Right cardiac atrium (tissue), 5 donors: ENCODE data around the gene SSBP2. TPM values are rescaled to one million over a fixed set of nuclear protein-coding genes. Genes with fewer than 3 reads are reported as not detected.
"Not testable (repeated sequence)": the region's sequence is repeated elsewhere in the genome, so short reads cannot be mapped to it uniquely, and the experiment has no call there.

Experiments
- ATAC-seq, 2 donors: fragments of 200-7000 bp; cut with Tn5 transposase; one replicate each; pipeline versions ENCODE4 v1.8.0 to v1.9.1; 2020; ENCODE audit warnings: moderate library complexity in 2 of 2, mild to moderate bottlenecking in 1 of 2
- DNase-seq, 3 donors: peaks; one replicate each; pipeline ENCODE4 v3.0.0-alpha.2; 2020
- H3K27ac ChIP-seq: one replicate; pipeline ENCODE4 v1.5.1; 2013; ENCODE audit warnings: mild to moderate bottlenecking, low read length, control low read depth, moderate library complexity
- H3K27me3 ChIP-seq: one replicate; pipeline ENCODE4 v1.6.1; 2013; ENCODE audit not compliant: control insufficient read depth, insufficient read depth
- H3K4me1 ChIP-seq: one replicate; pipeline ENCODE4 v1.6.1; 2013; ENCODE audit warnings: low read length; ENCODE audit not compliant: control insufficient read depth, insufficient read depth
- H3K4me3 ChIP-seq: one replicate; pipeline ENCODE4 v1.5.1; 2013; ENCODE audit warnings: low read length, control low read depth
- H3K9me3 ChIP-seq: one replicate; pipeline ENCODE4 v1.6.1; 2013; ENCODE audit warnings: low read length; ENCODE audit not compliant: control insufficient read depth
- WGBS: extraction: QIAGEN DNeasy Blood & Tissue Kit; methylation state at CpG from one replicate; pipeline ENCODE4 v1.1.7; 2013; 5-methylcytosine and 5-hydroxymethylcytosine counted together
- intact Hi-C, 4 donors: fragments of 100-400 bp; cut with DNase I; formaldehyde crosslinking; loops; one replicate each; pipeline versions ENCODE4 v1.11.0 to v1.14.0; 2022 to 2023
- polyA plus RNA-seq: library from polyadenylated mRNA; stranded (reverse); fragments of 200-250 nt; gene quantifications from one replicate; pipeline ENCODE4 v1.2.3, GENCODE V29; 2013
- total RNA-seq, 4 donors: library from RNA; stranded (reverse); fragmentation: NEBNext Ultra II Directional; extraction: Animal tissue kit (Norgen Biotek cat#: 25700); gene quantifications; one replicate each; pipeline ENCODE4 v1.2.1, GENCODE V29; 2021
- donor health status: healthy with polysubstance abuse.
- donor health status: DM: no; HTN: yes; CAD: no.
- donor health status: DM: no; HTN: no; CAD: no.
- donor health status: DM: no; HTN: yes; CAD: no; lungs with severe emphysema.
- donor health status: DM: yes; HTN: yes; CAD: no.

The SSBP2 gene
- total and polyA plus RNA-seq, 5 donors = 31.9 to 57.8 (median 51.5) TPM

GRCh38 chr5:81714076-81714475 is 36.8 kb downstream of the SSBP2 start:
- WGBS = 83% methylated on average over 2 of the region's 2 CpGs
- intact Hi-C loops, H3K4me1 ChIP-seq: not testable (repeated sequence)

GRCh38 chr5:81708889-81709288 is 42.0 kb downstream of the SSBP2 start:
- WGBS = 72% methylated on average over 1 of the region's 1 CpG
- ATAC-seq (no peak), DNase-seq (no peak)
- intact Hi-C loops = no loop called here
- Histone ChIP-seq H3K4me3 (no peak overlapping the region), H3K27me3 (no peaks in the 10 kb centered on the region), H3K27ac (no peak overlapping the region), H3K9me3 (no peaks in the 10 kb centered on the region), H3K4me1 (no peaks in the 10 kb centered on the region)

More at GRCh38 chr5:81714076-81714475, 36.8 kb downstream of the SSBP2 start:
- H3K4me3 ChIP-seq, H3K9me3 ChIP-seq, DNase-seq, ATAC-seq, H3K27ac ChIP-seq, H3K27me3 ChIP-seq: not testable (repeated sequence)

DNA sequence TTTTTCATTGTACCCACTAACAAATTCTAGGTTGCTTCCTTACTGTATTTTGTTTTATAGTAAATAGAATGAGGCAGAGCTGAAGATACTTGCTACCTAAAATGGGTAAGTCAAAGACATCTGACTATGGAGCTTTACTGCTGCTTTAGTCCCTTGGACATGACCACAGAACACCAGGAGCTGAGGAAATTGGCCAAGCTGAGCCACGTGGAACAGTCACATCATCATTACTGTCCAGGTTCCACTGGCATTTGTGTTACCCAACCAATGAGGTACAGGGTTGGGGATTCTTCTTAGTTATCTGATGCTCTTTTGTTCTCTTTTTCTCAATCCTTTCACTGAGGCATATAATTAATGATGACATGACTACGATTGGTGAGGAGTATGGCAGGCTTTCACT is 47.1 kb downstream of the SSBP2 start:
- intact Hi-C loops = no loop called here
- no peaks in the 10 kb centered on the region for H3K9me3 ChIP-seq
- H3K27me3 ChIP-seq = no peaks in the 10 kb centered on the region
- 89% methylated on average over 2 of the region's 2 CpGs for WGBS
- no peak overlapping the region for H3K4me3 ChIP-seq
- ATAC-seq = no peak
- no peak overlapping the region for H3K27ac ChIP-seq
- DNase-seq = no peak
- peaks cover 1% of the 10 kb centered on the region for H3K4me1 ChIP-seq

DNA sequence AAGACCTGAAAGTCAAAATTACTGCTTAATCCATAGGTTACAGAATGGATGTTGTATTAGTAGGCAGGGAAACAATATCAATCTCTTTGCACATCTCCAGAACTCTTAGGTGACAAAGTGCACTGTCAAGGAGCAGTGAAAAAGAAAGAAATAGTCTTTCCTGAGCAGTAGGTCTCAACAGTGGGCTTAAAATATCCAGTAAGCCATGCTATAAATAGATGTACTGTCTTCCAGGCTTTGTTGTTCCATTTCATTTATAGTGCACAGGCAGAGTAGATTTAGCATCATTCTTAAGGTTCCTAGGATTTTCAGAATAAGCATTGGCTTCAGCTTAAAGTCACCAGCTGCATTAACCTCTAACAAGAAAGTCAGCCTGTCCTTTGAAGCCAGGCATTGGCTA is 50.7 kb downstream of the SSBP2 start:
- Histone ChIP-seq H3K9me3 (no peaks in the 10 kb centered on the region), H3K27ac (no peak overlapping the region), H3K27me3 (no peaks in the 10 kb centered on the region), H3K4me1 (peaks cover 1% of the 10 kb centered on the region), H3K4me3 (no peak overlapping the region)
- intact Hi-C loops = no loop called here
- ATAC-seq (no peak), DNase-seq (no peak)

- intact Hi-C loops = no loop called here
Measured at GRCh38 chr5:81698813-81699212, 52.1 kb downstream of the SSBP2 start.

GRCh38 chr5:81696418-81697397 is 54.2 kb downstream of the SSBP2 start:
- no peaks in the 10 kb centered on the region for H3K9me3 ChIP-seq
- H3K27ac ChIP-seq = no peak overlapping the region
- WGBS = 75% methylated on average over 9 of the region's 9 CpGs
- intact Hi-C loops = no loop called here
- DNase-seq (no peak), ATAC-seq (no peak)
- H3K27me3 ChIP-seq = no peaks in the 10 kb centered on the region
- H3K4me3 ChIP-seq = no peak overlapping the region
- no peaks in the 10 kb centered on the region for H3K4me1 ChIP-seq

More at GRCh38 chr5:81698813-81699212, 52.1 kb downstream of the SSBP2 start:
- Histone ChIP-seq H3K9me3 (no peaks in the 10 kb centered on the region), H3K27ac (no peak overlapping the region), H3K27me3 (no peaks in the 10 kb centered on the region), H3K4me1 (peaks cover 1% of the 10 kb centered on the region), H3K4me3 (no peak overlapping the region)
- DNase-seq (no peak), ATAC-seq (no peak)
- 99% methylated on average over 2 of the region's 2 CpGs for WGBS

DNA sequence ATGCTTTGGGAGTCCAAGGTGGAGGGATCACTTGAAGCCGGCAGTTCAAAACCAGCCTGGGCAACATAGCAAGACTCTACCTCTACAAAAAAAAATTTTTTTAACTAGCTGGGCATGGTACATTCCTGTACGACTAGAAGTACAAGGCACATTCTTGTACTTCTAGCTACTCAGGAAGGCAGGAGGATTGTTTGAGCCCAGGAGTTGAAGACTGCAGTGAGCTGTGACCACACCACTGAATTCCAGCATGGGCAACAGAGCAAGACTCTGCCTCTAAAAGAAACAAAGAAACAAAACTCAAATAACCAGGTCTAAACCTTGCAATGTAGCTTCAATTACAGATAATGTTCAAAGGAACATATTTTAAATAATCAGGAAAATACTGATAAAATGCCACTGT is 56.2 kb downstream of the SSBP2 start:
- Histone ChIP-seq H3K9me3 (no peaks in the 10 kb centered on the region), H3K27me3 (no peaks in the 10 kb centered on the region), H3K4me3 (no peak overlapping the region), H3K4me1 (no peaks in the 10 kb centered on the region), H3K27ac (no peak overlapping the region)
- intact Hi-C loops = no loop called here
- 83% methylated on average over 2 of the region's 2 CpGs for WGBS
- no peak for ATAC-seq
- DNase-seq = no peak

DNA sequence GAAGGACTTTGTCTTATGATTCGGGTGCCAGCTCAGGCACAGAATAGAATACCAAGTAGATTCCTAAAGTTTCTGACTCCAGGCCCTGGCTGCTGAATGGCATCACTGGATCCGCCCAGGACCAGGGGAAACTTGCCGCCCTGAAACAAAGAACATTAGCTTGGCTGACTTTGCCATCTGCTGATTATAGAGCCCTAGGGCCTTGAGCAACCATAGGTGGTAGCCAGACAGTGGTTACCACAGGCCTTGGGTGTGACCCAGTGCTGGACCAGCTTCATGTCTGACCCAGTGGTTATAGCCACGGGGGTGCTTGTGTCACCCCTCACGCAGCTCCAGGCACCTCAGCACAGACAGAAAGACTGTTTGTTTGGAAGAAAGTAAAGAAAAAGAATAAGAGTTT is 62.7 kb downstream of the SSBP2 start:
- 98% methylated on average over 5 of the region's 5 CpGs for WGBS
- H3K27ac ChIP-seq = no peak overlapping the region
- ATAC-seq (no peak), DNase-seq (no peak)
- no peaks in the 10 kb centered on the region for H3K27me3 ChIP-seq
- no peaks in the 10 kb centered on the region for H3K9me3 ChIP-seq
- intact Hi-C loops = no loop called here
- no peaks in the 10 kb centered on the region for H3K4me1 ChIP-seq
- H3K4me3 ChIP-seq = no peak overlapping the region

GRCh38 chr5:81687292-81687691 is 63.6 kb downstream of the SSBP2 start:
- 100% methylated on average over 1 of the region's 1 CpG for WGBS
- DNase-seq (no peak), ATAC-seq (no peak)
- intact Hi-C loops = no loop called here
- no peak overlapping the region for H3K27ac ChIP-seq
- no peaks in the 10 kb centered on the region for H3K4me1 ChIP-seq
- H3K9me3 ChIP-seq = no peaks in the 10 kb centered on the region
- H3K27me3 ChIP-seq = no peaks in the 10 kb centered on the region
- no peak overlapping the region for H3K4me3 ChIP-seq

DNA sequence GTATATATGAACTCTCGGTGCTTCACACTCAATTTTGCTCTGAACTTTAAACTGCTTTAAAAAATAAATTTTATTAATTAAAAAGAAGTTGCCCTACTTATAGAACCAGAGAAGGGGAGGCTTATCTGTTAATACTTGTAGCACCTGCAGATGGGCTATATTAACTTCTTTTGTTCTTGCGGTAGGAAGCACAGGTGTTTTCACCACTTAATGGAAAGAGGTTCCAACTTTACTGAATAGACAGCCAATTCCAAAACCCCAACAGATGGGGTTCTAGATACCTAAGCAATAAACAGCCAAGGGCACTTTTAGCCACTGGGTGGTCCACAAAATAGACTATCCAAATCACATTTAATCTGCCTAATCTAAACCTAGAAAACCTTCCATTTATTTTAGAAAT is 65.4 kb downstream of the SSBP2 start:
- intact Hi-C loops = no loop called here
- Histone ChIP-seq H3K4me3 (no peak overlapping the region), H3K4me1 (no peaks in the 10 kb centered on the region), H3K27me3 (no peaks in the 10 kb centered on the region), H3K27ac (no peak overlapping the region), H3K9me3 (no peaks in the 10 kb centered on the region)
- no peak for DNase-seq
- ATAC-seq = no peak
- 99% methylated on average over 2 of the region's 2 CpGs for WGBS

- Histone ChIP-seq H3K4me3 (no peak overlapping the region), H3K4me1 (no peaks in the 10 kb centered on the region), H3K27ac (no peak overlapping the region), H3K9me3 (no peaks in the 10 kb centered on the region), H3K27me3 (no peaks in the 10 kb centered on the region)
- DNase-seq = no peak
- WGBS = 98% methylated on average over 1 of the region's 1 CpG
- ATAC-seq = no peak
- intact Hi-C loops = no loop called here
Measured at GRCh38 chr5:81679885-81680284, 71.0 kb downstream of the SSBP2 start.
